WI38 (cell line): Measurements from ENCODE around the gene IL19.

ENCODE experiments used
- H3K4me3 ChIP-seq: 2 replicates; pipeline ENCODE4 v1.5.1; 2011; ENCODE audit warnings: low read depth, mild to moderate bottlenecking, control low read depth, low read length
- CTCF ChIP-seq: IDR thresholded peaks from 2 replicates; pipeline ENCODE4 v1.5.1; 2012; ENCODE audit warnings: low read depth, mild to moderate bottlenecking, control low read depth, low read length

The IL19 gene

GRCh38 chr1:206878456-206878855 lies 107.9 kb downstream of the IL19 start:
- TF ChIP-seq CTCF: 0 out of 2 replicates have a peak, but pooled peaks have one; percentile 11
- no peak overlapping the region for H3K4me3 ChIP-seq

- no peak overlapping the region for H3K4me3 ChIP-seq
- TF ChIP-seq CTCF: no peak
Measured at GRCh38 chr1:206880314-206880713, 109.7 kb downstream of the IL19 start.

GRCh38 chr1:206882555-206882954 lies 112.0 kb downstream of the IL19 start:
- no peak for TF ChIP-seq CTCF
- H3K4me3 ChIP-seq: no peak overlapping the region

- TF ChIP-seq CTCF: no peak
- H3K4me3 ChIP-seq: no peak overlapping the region
Measured at GRCh38 chr1:206883160-206883559, 112.6 kb downstream of the IL19 start.

GRCh38 chr1:206883876-206884275 lies 113.3 kb downstream of the IL19 start:
- no peak overlapping the region for H3K4me3 ChIP-seq
- no peak for TF ChIP-seq CTCF

GRCh38 chr1:206885341-206886060 lies 114.9 kb downstream of the IL19 start:
- H3K4me3 ChIP-seq: no peak overlapping the region
- no peak for TF ChIP-seq CTCF

GRCh38 chr1:206886831-206887230 lies 116.3 kb downstream of the IL19 start:
- no peak for TF ChIP-seq CTCF
- H3K4me3 ChIP-seq: no peak overlapping the region
